GM23338 (cell line): ENCODE data around the gene RNF150. TPM values are rescaled to one million over a fixed set of nuclear protein-coding genes. Genes with fewer than 3 reads are reported as not detected.

Experiments used
- ATAC-seq: fragments of 200-7000 bp; cut with Tn5 transposase; 3 replicates; pipeline ENCODE4 v1.9.1; 2020
- DNase-seq: peaks from one replicate; pipeline ENCODE4 v3.0.0-alpha.2; 2015; ENCODE audit warnings: low spot score
- H2AFZ ChIP-seq: fragments of 200-600 bp; sonication (generic); 2 replicates; pipeline ENCODE4 v1.8.0; 2016; ENCODE audit warnings: antibody characterized with exemption, mild to moderate bottlenecking, moderate library complexity
- H3F3A ChIP-seq: fragments of 200-600 bp; sonication (generic); replicated peaks from 2 replicates; pipeline ENCODE4 v1.8.0; 2017; ENCODE audit warnings: antibody characterized with exemption, mixed run types, low read depth
- H3K27ac ChIP-seq: fragments of 200-600 bp; sonication (generic); 2 replicates; pipeline ENCODE4 v1.6.1; 2016; ENCODE audit warnings: low read depth
- H3K27me3 ChIP-seq: fragments of 200-600 bp; sonication (generic); 2 replicates; pipeline ENCODE4 v1.8.0; 2016; ENCODE audit warnings: mild to moderate bottlenecking, mixed run types, moderate library complexity; ENCODE audit not compliant: insufficient read depth
- H3K36me3 ChIP-seq: fragments of 200-600 bp; sonication (generic); 2 replicates; pipeline ENCODE4 v1.8.0; 2016; ENCODE audit warnings: mild to moderate bottlenecking; ENCODE audit not compliant: insufficient read depth
- H3K4me1 ChIP-seq: fragments of 200-600 bp; sonication (generic); 2 replicates; pipeline ENCODE4 v1.8.0; 2016; ENCODE audit warnings: mild to moderate bottlenecking, moderate library complexity; ENCODE audit not compliant: insufficient read depth
- H3K4me2 ChIP-seq: fragments of 200-600 bp; sonication (generic); 2 replicates; pipeline ENCODE4 v1.7.1; 2017; ENCODE audit warnings: mixed run types
- H3K4me3 ChIP-seq: fragments of 200-600 bp; sonication (generic); 2 replicates; pipeline ENCODE4 v1.6.1; 2016; ENCODE audit warnings: mixed run types
- H3K79me2 ChIP-seq: fragments of 200-600 bp; sonication (generic); replicated peaks from 2 replicates; pipeline ENCODE4 v1.8.0; 2017; ENCODE audit warnings: mild to moderate bottlenecking; ENCODE audit not compliant: insufficient read depth
- H3K9me2 ChIP-seq: fragments of 200-600 bp; sonication (generic); 2 replicates; pipeline ENCODE4 v1.8.0; 2017; ENCODE audit not compliant: insufficient read depth
- H4K20me1 ChIP-seq: fragments of 200-600 bp; sonication (generic); replicated peaks from 2 replicates; pipeline ENCODE4 v1.8.0; 2017; ENCODE audit warnings: mild to moderate bottlenecking; ENCODE audit not compliant: insufficient read depth
- H3K27ac Mint-ChIP-seq: 2 replicates; pipeline ENCODE4 v1.8.0; 2020; ENCODE audit warnings: inconsistent platforms, mild to moderate bottlenecking, moderate library complexity, mixed read lengths
- H3K27me3 Mint-ChIP-seq: 3 replicates; pipeline ENCODE4 v1.8.0; 2022; ENCODE audit warnings: low read depth, mild to moderate bottlenecking, moderate library complexity, mixed read lengths, inconsistent platforms; ENCODE audit not compliant: insufficient read depth, poor library complexity
- H3K36me3 Mint-ChIP-seq: 3 replicates; pipeline ENCODE4 v1.8.0; 2021; ENCODE audit warnings: low read depth, mild to moderate bottlenecking, inconsistent platforms, moderate library complexity, mixed read lengths
- H3K4me1 Mint-ChIP-seq: 3 replicates; pipeline ENCODE4 v1.8.0; 2020; ENCODE audit warnings: mild to moderate bottlenecking, inconsistent platforms, mixed read lengths
- H3K4me3 Mint-ChIP-seq: 3 replicates; pipeline ENCODE4 v1.8.0; 2021; ENCODE audit warnings: moderate library complexity, mild to moderate bottlenecking, inconsistent platforms, mixed read lengths
- H3K9me3 Mint-ChIP-seq: 3 replicates; pipeline ENCODE4 v1.8.0; 2020; ENCODE audit warnings: moderate library complexity, mild to moderate bottlenecking, inconsistent platforms, mixed read lengths
- JUNB ChIP-seq: IDR thresholded peaks from one replicate; pipeline ENCODE4 v1.6.1; 2016; ENCODE audit warnings: antibody characterized with exemption; ENCODE audit not compliant: unreplicated experiment
- STAT1 ChIP-seq: IDR thresholded peaks from one replicate; pipeline ENCODE4 v1.6.1; 2016; ENCODE audit warnings: antibody characterized with exemption; ENCODE audit not compliant: unreplicated experiment
- ZNF331 ChIP-seq: fragments of 250-450 bp; sonication (Bioruptor Pico); IDR thresholded peaks from 2 replicates; pipeline ENCODE4 v1.5.0; 2020; ENCODE audit warnings: low read depth, mild to moderate bottlenecking, moderate library complexity
- polyA plus RNA-seq: library from polyadenylated mRNA; unstranded; fragments of >200 nt; fragmentation: Nextera tagmentation; extraction: Ambion mirVana; gene quantifications from 2 replicates; pipeline ENCODE4 v1.2.1, GENCODE V29; 2016
- total RNA-seq: library from RNA; depleted of rRNA; stranded (reverse); fragments of >200 nt; shearing (Covaris generic); gene quantifications from 2 replicates; pipeline ENCODE4 v1.2.3, GENCODE V29; 2014
- TF ChIP-seq, protein P1 (sequence below): fragments of 250-450 bp; sonication (Bioruptor Pico); IDR thresholded peaks from 2 replicates; pipeline ENCODE4 v1.5.0; 2020; ENCODE audit warnings: mild to moderate bottlenecking, moderate library complexity
- TF ChIP-seq, protein P2 (sequence below): IDR thresholded peaks from 2 replicates; pipeline ENCODE4 v1.6.1; 2016; ENCODE audit warnings: antibody characterized with exemption

Gene RNF150
- total and polyA plus RNA-seq, 2 experiments from 2014 or later = 1.3 to 6.1 TPM

DNA sequence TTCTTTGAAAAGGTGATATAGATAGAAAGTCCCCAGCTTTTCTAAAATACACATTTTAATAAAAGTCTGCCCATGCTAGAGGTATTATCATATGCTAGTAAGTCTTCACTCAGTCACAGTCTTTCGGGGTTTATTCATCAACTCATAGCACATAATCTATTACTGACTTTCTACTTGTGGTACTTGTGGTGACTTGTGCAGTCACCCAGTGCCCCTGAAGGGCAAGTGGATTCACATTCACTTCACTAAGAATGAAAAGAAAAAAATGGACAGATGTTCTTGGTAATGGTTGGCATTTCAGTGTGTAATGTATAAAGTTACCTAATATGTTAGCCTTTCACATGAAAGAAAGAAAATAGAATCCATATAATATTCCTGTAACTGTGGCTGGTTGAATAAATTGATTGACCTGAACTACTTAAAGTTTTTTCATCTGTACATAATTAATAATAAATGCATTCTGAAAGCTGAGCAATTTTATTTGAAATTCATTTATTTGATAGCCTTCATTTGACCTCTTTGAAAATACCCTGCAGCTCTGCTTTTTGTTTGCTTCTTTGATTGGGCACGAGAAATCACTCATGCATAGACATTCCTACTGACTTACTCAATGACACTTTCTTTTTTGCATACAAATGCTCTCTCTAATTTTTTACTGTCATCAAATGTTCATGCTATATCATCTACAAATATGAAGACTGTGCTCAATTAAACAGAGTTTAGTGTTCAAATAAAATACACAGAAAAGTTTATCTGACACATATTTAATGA is 47.9 kb upstream of the RNF150 start (continued):
- TF ChIP-seq, protein P1, sequence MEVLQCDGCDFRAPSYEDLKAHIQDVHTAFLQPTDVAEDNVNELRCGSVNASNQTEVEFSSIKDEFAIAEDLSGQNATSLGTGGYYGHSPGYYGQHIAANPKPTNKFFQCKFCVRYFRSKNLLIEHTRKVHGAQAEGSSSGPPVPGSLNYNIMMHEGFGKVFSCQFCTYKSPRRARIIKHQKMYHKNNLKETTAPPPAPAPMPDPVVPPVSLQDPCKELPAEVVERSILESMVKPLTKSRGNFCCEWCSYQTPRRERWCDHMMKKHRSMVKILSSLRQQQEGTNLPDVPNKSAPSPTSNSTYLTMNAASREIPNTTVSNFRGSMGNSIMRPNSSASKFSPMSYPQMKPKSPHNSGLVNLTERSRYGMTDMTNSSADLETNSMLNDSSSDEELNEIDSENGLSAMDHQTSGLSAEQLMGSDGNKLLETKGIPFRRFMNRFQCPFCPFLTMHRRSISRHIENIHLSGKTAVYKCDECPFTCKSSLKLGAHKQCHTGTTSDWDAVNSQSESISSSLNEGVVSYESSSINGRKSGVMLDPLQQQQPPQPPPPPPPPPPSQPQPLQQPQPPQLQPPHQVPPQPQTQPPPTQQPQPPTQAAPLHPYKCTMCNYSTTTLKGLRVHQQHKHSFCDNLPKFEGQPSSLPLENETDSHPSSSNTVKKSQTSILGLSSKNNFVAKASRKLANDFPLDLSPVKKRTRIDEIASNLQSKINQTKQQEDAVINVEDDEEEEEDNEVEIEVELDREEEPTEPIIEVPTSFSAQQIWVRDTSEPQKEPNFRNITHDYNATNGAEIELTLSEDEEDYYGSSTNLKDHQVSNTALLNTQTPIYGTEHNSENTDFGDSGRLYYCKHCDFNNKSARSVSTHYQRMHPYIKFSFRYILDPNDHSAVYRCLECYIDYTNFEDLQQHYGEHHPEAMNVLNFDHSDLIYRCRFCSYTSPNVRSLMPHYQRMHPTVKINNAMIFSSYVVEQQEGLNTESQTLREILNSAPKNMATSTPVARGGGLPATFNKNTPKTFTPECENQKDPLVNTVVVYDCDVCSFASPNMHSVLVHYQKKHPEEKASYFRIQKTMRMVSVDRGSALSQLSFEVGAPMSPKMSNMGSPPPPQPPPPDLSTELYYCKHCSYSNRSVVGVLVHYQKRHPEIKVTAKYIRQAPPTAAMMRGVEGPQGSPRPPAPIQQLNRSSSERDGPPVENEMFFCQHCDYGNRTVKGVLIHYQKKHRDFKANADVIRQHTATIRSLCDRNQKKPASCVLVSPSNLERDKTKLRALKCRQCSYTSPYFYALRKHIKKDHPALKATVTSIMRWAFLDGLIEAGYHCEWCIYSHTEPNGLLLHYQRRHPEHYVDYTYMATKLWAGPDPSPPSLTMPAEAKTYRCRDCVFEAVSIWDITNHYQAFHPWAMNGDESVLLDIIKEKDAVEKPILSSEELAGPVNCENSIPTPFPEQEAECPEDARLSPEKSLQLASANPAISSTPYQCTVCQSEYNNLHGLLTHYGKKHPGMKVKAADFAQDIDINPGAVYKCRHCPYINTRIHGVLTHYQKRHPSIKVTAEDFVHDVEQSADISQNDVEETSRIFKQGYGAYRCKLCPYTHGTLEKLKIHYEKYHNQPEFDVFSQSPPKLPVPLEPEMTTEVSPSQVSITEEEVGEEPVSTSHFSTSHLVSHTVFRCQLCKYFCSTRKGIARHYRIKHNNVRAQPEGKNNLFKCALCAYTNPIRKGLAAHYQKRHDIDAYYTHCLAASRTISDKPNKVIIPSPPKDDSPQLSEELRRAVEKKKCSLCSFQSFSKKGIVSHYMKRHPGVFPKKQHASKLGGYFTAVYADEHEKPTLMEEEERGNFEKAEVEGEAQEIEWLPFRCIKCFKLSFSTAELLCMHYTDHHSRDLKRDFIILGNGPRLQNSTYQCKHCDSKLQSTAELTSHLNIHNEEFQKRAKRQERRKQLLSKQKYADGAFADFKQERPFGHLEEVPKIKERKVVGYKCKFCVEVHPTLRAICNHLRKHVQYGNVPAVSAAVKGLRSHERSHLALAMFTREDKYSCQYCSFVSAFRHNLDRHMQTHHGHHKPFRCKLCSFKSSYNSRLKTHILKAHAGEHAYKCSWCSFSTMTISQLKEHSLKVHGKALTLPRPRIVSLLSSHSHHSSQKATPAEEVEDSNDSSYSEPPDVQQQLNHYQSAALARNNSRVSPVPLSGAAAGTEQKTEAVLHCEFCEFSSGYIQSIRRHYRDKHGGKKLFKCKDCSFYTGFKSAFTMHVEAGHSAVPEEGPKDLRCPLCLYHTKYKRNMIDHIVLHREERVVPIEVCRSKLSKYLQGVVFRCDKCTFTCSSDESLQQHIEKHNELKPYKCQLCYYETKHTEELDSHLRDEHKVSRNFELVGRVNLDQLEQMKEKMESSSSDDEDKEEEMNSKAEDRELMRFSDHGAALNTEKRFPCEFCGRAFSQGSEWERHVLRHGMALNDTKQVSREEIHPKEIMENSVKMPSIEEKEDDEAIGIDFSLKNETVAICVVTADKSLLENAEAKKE (CRISPR knock-in tag) = no peak
- TF ChIP-seq ZNF331 (no peak), JUNB (no peak)
- TF ChIP-seq, protein P2, sequence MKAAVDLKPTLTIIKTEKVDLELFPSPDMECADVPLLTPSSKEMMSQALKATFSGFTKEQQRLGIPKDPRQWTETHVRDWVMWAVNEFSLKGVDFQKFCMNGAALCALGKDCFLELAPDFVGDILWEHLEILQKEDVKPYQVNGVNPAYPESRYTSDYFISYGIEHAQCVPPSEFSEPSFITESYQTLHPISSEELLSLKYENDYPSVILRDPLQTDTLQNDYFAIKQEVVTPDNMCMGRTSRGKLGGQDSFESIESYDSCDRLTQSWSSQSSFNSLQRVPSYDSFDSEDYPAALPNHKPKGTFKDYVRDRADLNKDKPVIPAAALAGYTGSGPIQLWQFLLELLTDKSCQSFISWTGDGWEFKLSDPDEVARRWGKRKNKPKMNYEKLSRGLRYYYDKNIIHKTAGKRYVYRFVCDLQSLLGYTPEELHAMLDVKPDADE = no peak

- Histone ChIP-seq H3K4me3 (no peak overlapping the region), H3K9me2 (no peaks in the 10 kb centered on the region), H3K4me1 (no peaks in the 10 kb centered on the region), H3F3A (no peaks in the 10 kb centered on the region), H3K27me3 (no peaks in the 10 kb centered on the region), H3K4me2 (no peak overlapping the region), H4K20me1 (no peaks in the 10 kb centered on the region), H3K36me3 (no peaks in the 10 kb centered on the region), H2AFZ (peak overlapping the region; percentile 2; the same call in 1 of the 2 replicates), H3K27ac (no peak overlapping the region), H3K79me2 (no peaks in the 10 kb centered on the region)
- H3K4me3 Mint-ChIP-seq = no peak overlapping the region
- H3K27me3 Mint-ChIP-seq = no peaks in the 10 kb centered on the region
- ATAC-seq = no peak
- DNase-seq = no peak
- H3K36me3 Mint-ChIP-seq = no peaks in the 10 kb centered on the region
- no peaks in the 10 kb centered on the region for H3K9me3 Mint-ChIP-seq
- no peak overlapping the region for H3K27ac Mint-ChIP-seq
- H3K4me1 Mint-ChIP-seq = no peaks in the 10 kb centered on the region
- TF ChIP-seq STAT1 = no peak
- TF ChIP-seq, protein P2 = no peak
These were observed 46.5 kb upstream of the RNF150 start for GRCh38 chr4:141179474-141180373.
